B cell (primary cell): Measurements from ENCODE around the gene ATP5F1B. TPM values are rescaled to one million over a fixed set of nuclear protein-coding genes. Genes with fewer than 3 reads are reported as not detected.

ENCODE experiments used
- ATAC-seq: fragments of 200-7000 bp; cut with Tn5 transposase; one replicate; pipeline ENCODE4 v1.10.0; 2021; ENCODE audit warnings: low read depth, mild to moderate bottlenecking, moderate number of reproducible peaks, moderate library complexity
- CTCF ChIA-PET: fragments of 350-600 bp; sonication (Branson Sonifier 250); formaldehyde crosslinking; loops from one replicate; lab custom pipeline; 2021; ENCODE audit warnings: antibody characterized with exemption, inconsistent platforms; lab: Charles Lee
- POLR2A ChIA-PET: fragments of 350-600 bp; sonication (Branson Sonifier 250); formaldehyde crosslinking; loops from one replicate; lab custom pipeline; 2021; ENCODE audit warnings: antibody characterized with exemption; lab: Charles Lee
- DNase-seq: peaks from one replicate; pipeline ENCODE4 v3.0.0; 2013
- H2AFZ ChIP-seq: 2 replicates; pipeline ENCODE4 v1.6.1; 2012; ENCODE audit warnings: mild to moderate bottlenecking, low read depth, low read length; ENCODE audit not compliant: insufficient read depth, poor library complexity, severe bottlenecking
- H3K27ac ChIP-seq, 2 donors: 1 replicate in 1 of 2; 2 replicates in 1 of 2; pipeline ENCODE4 v1.5.1; 2012 to 2013; ENCODE audit warnings: low read length in 2 of 2, mild to moderate bottlenecking in 2 of 2, moderate library complexity in 1 of 2
- H3K27me3 ChIP-seq, 4 experiments: fragments of 200-600 bp in 1 of 4; sonication (generic) in 1 of 4; replicated peaks in 1 of 4; 1 replicate in 2 of 4; 2 replicates in 2 of 4; pipeline versions ENCODE4 v1.6.1 to v1.7.0; 2013 to 2016; ENCODE audit warnings: low read length in 3 of 4, mild to moderate bottlenecking in 2 of 4, mixed read lengths in 1 of 4, moderate library complexity in 1 of 4; ENCODE audit not compliant: insufficient read depth in 4 of 4, control insufficient read depth in 3 of 4; ENCODE audit errors: control extremely low read depth in 1 of 4
- H3K36me3 ChIP-seq, 2 experiments: replicated peaks in 1 of 2; 1 replicate in 1 of 2; 2 replicates in 1 of 2; pipeline versions ENCODE4 v1.6.1 to v1.7.1; 2013; ENCODE audit warnings: low read length in 1 of 2; ENCODE audit not compliant: insufficient read depth in 2 of 2, control insufficient read depth in 1 of 2; ENCODE audit errors: control extremely low read depth in 1 of 2, extremely low read depth in 1 of 2
- H3K4me1 ChIP-seq, 2 donors: fragments of 200-600 bp in 1 of 2; sonication (generic) in 1 of 2; 1 replicate in 1 of 2; 2 replicates in 1 of 2; pipeline versions ENCODE4 v1.5.1 to v1.6.1; 2013 to 2017; ENCODE audit warnings: low read length in 2 of 2; ENCODE audit not compliant: control insufficient read depth in 2 of 2, insufficient read depth in 2 of 2
- H3K4me2 ChIP-seq: replicated peaks from 2 replicates; pipeline ENCODE3; 2012; ENCODE audit warnings: mild to moderate bottlenecking, low read depth, low read length; ENCODE audit not compliant: poor library complexity, severe bottlenecking
- H3K4me3 ChIP-seq, 5 experiments: fragments of 200-600 bp in 1 of 5; sonication (generic) in 1 of 5; 1 replicate in 3 of 5; 2 replicates in 2 of 5; pipeline versions ENCODE4 v1.5.1 to v1.7.0; 2011 to 2016; ENCODE audit warnings: low read length in 4 of 5, mild to moderate bottlenecking in 4 of 5, low read depth in 2 of 5, control low read depth in 1 of 5, moderate library complexity in 1 of 5; ENCODE audit not compliant: insufficient read depth in 1 of 5; ENCODE audit errors: control extremely low read depth in 1 of 5, extremely low read depth in 1 of 5
- H3K79me2 ChIP-seq: fragments of 200-600 bp; sonication (generic); one replicate; pipeline ENCODE4 v1.6.0; 2016; ENCODE audit warnings: low read length; ENCODE audit not compliant: control insufficient read depth, insufficient read depth
- H3K9ac ChIP-seq: fragments of 200-600 bp; sonication (generic); 2 replicates; pipeline ENCODE4 v1.6.1; 2017; ENCODE audit warnings: mild to moderate bottlenecking, low read length, moderate library complexity
- H3K9me3 ChIP-seq, 3 donors: one replicate each; pipeline versions ENCODE4 v1.6.1 to v1.7.1; 2013; ENCODE audit warnings: low read length in 2 of 3; ENCODE audit not compliant: control insufficient read depth in 2 of 3, insufficient read depth in 1 of 3; ENCODE audit errors: control extremely low read depth in 1 of 3
- H4K20me1 ChIP-seq: 2 replicates; pipeline ENCODE4 v1.6.0; 2012; ENCODE audit warnings: mild to moderate bottlenecking, low read length; ENCODE audit not compliant: insufficient read depth, control insufficient read depth, poor library complexity, severe bottlenecking
- H3K27ac Mint-ChIP-seq: one replicate; pipeline ENCODE4 v1.8.0; 2021; ENCODE audit warnings: mixed read lengths
- H3K27me3 Mint-ChIP-seq: one replicate; pipeline ENCODE4 v1.8.0; 2021; ENCODE audit warnings: mixed read lengths
- H3K4me1 Mint-ChIP-seq: one replicate; pipeline ENCODE4 v1.8.0; 2021; ENCODE audit warnings: mixed read lengths
- H3K4me3 Mint-ChIP-seq: one replicate; pipeline ENCODE4 v1.8.0; 2021; ENCODE audit warnings: mixed read lengths
- H3K9me3 Mint-ChIP-seq: one replicate; pipeline ENCODE4 v1.8.0; 2022; ENCODE audit warnings: mixed read lengths; ENCODE audit not compliant: insufficient read depth
- CTCF ChIP-seq: fragments of 200-600 bp; IDR thresholded peaks from one replicate; pipeline ENCODE4 v1.8.0; 2022; ENCODE audit warnings: antibody characterized with exemption, mild to moderate bottlenecking
- EZH2 ChIP-seq: IDR thresholded peaks from 2 replicates; pipeline ENCODE4 v1.6.1; 2012; ENCODE audit warnings: borderline replicate concordance, low read depth, mild to moderate bottlenecking, moderate library complexity, low read length; ENCODE audit not compliant: insufficient read depth, poor library complexity, severe bottlenecking
- WGBS: methylation state at CpG from one replicate; pipeline ENCODE4 v1.1.5; 2013; ENCODE audit warnings: missing lambda C conversion rate; ENCODE audit not compliant: insufficient coverage; 5-methylcytosine and 5-hydroxymethylcytosine counted together
- intact Hi-C: fragments of 100-400 bp; cut with micrococcal nuclease; formaldehyde crosslinking; loops from one replicate; pipeline ENCODE4 v1.10.0; 2022
- polyA plus RNA-seq: library from polyadenylated mRNA; depleted of rRNA; stranded (reverse); fragments of >200 nt; gene quantifications from 2 replicates; pipeline ENCODE4 v1.2.3, GENCODE V29; 2012
- total RNA-seq, 2 donors: library from RNA; stranded (reverse); fragments of 120-200 nt in 1 of 2; gene quantifications; 1 replicate in 1 of 2; 2 replicates in 1 of 2; pipeline versions ENCODE4 v1.2.3 to v1.2.4, GENCODE V29; 2013 to 2022

Gene ATP5F1B
- total and polyA plus RNA-seq, 2 donors (not counting 1 experiment from before 2014, with no cell fraction given): 217 to 378 TPM

GRCh38 chr12:56684745-56685359, 39.1 kb upstream of the ATP5F1B start:
- Mint-ChIP-seq H3K27me3 (no peaks in the 10 kb centered on the region), H3K27ac (peak overlapping the region; percentile 91), H3K4me3 (peak overlapping the region; percentile 65), H3K9me3 (no peaks in the 10 kb centered on the region), H3K4me1 (peaks cover 50% of the 10 kb centered on the region)
- ATAC-seq (no peak), DNase-seq (peak; percentile 32)
- Histone ChIP-seq H3K27ac (peak overlapping the region; percentile 95), H4K20me1 (peaks cover 54% of the 10 kb centered on the region), H3K4me3 (peak overlapping the region in 3 of 5 experiments; percentile 25 to 64 (median 38)), H3K9ac (peak overlapping the region; percentile 63), H3K27me3 (no peaks in the 10 kb centered on the region), H3K36me3 (peaks cover 0 to 16% of the 10 kb centered on the region in 2 experiments), H3K79me2 (peaks cover 85% of the 10 kb centered on the region), H3K4me2 (peak overlapping the region; percentile 80), H3K9me3 (no peaks in the 10 kb centered on the region), H2AFZ (no peak overlapping the region), H3K4me1 (peaks cover 31 to 50% of the 10 kb centered on the region in 2 donors)
- intact Hi-C loops: loop anchor here (5.0 kb wide), 3 partner anchors 198 to 758 kb away; partner anchors contain the start of genes GLS2, PYM1 and RPS26
- TF ChIP-seq EZH2 (no peak), CTCF (no peak)
- ChIA-PET POLR2A (interaction anchor here (0.6 to 1.3 kb wide), 5 partner anchors 26 to 56 kb away, joined by 3 to 6 read pairs (median 4); no protein-coding TSS in a partner anchor), CTCF (interaction anchor here (0.6 to 2.2 kb wide), 4 partner anchors 49 to 171 kb away, joined by 3 to 11 read pairs (median 6); no protein-coding TSS in a partner anchor)
- WGBS: 20% methylated on average over 1 of the region's 8 CpGs

GRCh38 chr12:56682323-56682722, 36.5 kb upstream of the ATP5F1B start:
- Histone ChIP-seq H2AFZ (no peak overlapping the region), H3K4me2 (no peak overlapping the region), H3K27me3 (no peaks in the 10 kb centered on the region), H3K9me3 (no peaks in the 10 kb centered on the region), H3K27ac (peak overlapping the region in 1 of 2 donors; percentile 24), H3K79me2 (peaks cover 100% of the 10 kb centered on the region), H3K36me3 (peaks cover 0 to 27% of the 10 kb centered on the region in 2 experiments), H3K4me1 (peaks cover 28 to 44% of the 10 kb centered on the region in 2 donors), H3K4me3 (no peak overlapping the region), H3K9ac (no peak overlapping the region), H4K20me1 (peaks cover 72% of the 10 kb centered on the region)
- Mint-ChIP-seq H3K4me1 (peaks cover 57% of the 10 kb centered on the region), H3K27ac (peak overlapping the region; percentile 50), H3K27me3 (no peaks in the 10 kb centered on the region), H3K9me3 (no peaks in the 10 kb centered on the region), H3K4me3 (peak overlapping the region; percentile 59)
- ChIA-PET POLR2A (interaction anchor here (0.7 to 1.0 kb wide), 2 partner anchors 12 to 212 kb away, joined by 3 read pairs; no protein-coding TSS in a partner anchor), CTCF (no interaction called here)
- no peak for TF ChIP-seq EZH2
- no peak for TF ChIP-seq CTCF
- intact Hi-C loops: no loop called here
- DNase-seq (no peak), ATAC-seq (no peak)
- 85% methylated on average over 3 of the region's 6 CpGs for WGBS
